ENCODE data around the gene LRRC70. TPM values are rescaled to one million over a fixed set of nuclear protein-coding genes. Genes with fewer than 3 reads are reported as not detected.
A peak's percentile ranks its signal among the peaks of the same experiment; 100 is the strongest.

Gene LRRC70
- total and polyA plus RNA-seq, 4 donors: 1.1 to 8.4 (median 4.6) TPM

DNA sequence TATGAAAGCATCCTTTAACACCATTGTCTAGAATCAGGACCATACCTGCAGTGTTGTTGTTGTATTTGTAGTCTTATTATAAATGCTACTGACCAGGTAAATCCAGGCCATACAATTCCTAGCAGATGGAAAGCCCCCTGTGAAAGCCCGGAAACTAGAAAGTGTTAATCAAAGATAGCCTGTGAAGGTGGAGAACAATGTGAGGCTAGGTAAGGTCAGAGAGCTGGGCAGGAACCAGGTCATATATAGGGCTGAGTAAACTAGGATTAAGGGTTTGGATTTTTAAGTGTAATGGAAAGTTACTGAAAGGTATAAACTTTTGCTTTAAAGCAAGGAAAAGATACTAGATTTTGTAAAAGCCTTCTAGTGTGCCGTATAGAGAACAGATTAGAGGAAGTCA is 6.7 kb downstream of the LRRC70 start:
- no peaks in the 10 kb centered on the region for H3K4me1 ChIP-seq (ENCODE audit: control insufficient read depth, insufficient read depth, low read length)
- H3K27me3 ChIP-seq (ENCODE audit: control insufficient read depth, insufficient read depth, low read length): no peaks in the 10 kb centered on the region
- H3K36me3 ChIP-seq (ENCODE audit: control insufficient read depth, insufficient read depth, low read length): no peaks in the 10 kb centered on the region
- H3K9me3 ChIP-seq (ENCODE audit: control insufficient read depth, insufficient read depth, low read length): no peaks in the 10 kb centered on the region
- 94% methylated on average over 2 of the region's 2 CpGs for WGBS (ENCODE audit: insufficient coverage)
- DNase-seq (ENCODE audit: low read depth in 4 of 6, low spot score in 6 of 6): no peak
- no peak overlapping the region for H3K4me3 ChIP-seq (ENCODE audit: low read depth, low read length)
- no peak overlapping the region for H3K27ac ChIP-seq (ENCODE audit: low read depth, low read length)

DNA sequence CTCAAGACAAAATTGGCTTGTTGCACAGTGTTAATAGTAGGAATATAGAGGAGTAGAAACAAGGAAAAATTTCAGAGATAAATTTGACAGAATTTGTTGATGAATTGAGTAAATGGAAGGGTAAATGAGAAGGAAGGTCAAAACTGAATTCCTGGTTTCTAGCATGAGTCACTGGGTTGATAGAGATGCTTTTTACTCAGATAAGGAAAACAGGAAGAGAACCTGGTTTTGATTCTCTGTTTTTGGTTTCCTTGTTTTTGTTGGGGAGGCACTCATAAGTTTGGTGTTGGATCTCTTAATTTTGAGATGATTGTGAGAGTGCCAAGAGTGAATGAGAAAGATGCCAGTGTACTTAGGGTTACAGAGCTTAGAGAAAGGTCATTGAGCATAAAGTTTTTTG is 7.1 kb downstream of the LRRC70 start:
- no peaks in the 10 kb centered on the region for H3K9me3 ChIP-seq (ENCODE audit: control insufficient read depth, insufficient read depth, low read length)
- H3K27me3 ChIP-seq (ENCODE audit: control insufficient read depth, insufficient read depth, low read length): no peaks in the 10 kb centered on the region
- no peaks in the 10 kb centered on the region for H3K36me3 ChIP-seq (ENCODE audit: control insufficient read depth, insufficient read depth, low read length)
- H3K4me1 ChIP-seq (ENCODE audit: control insufficient read depth, insufficient read depth, low read length): no peaks in the 10 kb centered on the region
- H3K4me3 ChIP-seq (ENCODE audit: low read depth, low read length): no peak overlapping the region
- H3K27ac ChIP-seq (ENCODE audit: low read depth, low read length): no peak overlapping the region
- DNase-seq (ENCODE audit: low read depth in 4 of 6, low spot score in 6 of 6): no peak

DNA sequence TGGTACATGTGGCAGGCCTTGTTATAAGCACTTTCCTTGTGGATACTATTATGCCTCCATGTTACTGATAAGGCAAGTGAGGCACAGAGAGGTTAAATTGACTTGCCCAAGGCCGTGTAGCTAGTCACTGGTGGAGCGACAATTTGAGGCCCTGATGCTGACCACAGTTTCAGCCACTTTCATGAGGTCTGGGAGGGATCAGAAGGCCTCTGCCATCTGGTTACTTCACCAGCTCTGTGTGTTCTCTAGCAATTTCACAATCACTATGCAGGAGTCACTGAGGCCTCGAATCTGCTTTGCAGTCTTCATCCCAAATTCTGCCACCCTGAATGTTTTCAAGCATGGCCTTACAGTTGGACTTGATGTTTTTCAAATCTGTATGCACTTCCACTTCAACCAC is 9.1 kb downstream of the LRRC70 start:
- Histone ChIP-seq H3K27ac (ENCODE audit: low read depth, low read length) (no peak overlapping the region), H3K36me3 (ENCODE audit: control insufficient read depth, insufficient read depth, low read length) (no peaks in the 10 kb centered on the region), H3K9me3 (ENCODE audit: control insufficient read depth, insufficient read depth, low read length) (no peaks in the 10 kb centered on the region), H3K4me3 (ENCODE audit: low read depth, low read length) (no peak overlapping the region), H3K27me3 (ENCODE audit: control insufficient read depth, insufficient read depth, low read length) (no peaks in the 10 kb centered on the region), H3K4me1 (ENCODE audit: control insufficient read depth, insufficient read depth, low read length) (no peaks in the 10 kb centered on the region)
- 87% methylated on average over 3 of the region's 3 CpGs for WGBS (ENCODE audit: insufficient coverage)
- no peak for DNase-seq (ENCODE audit: low read depth in 4 of 6, low spot score in 6 of 6)

DNA sequence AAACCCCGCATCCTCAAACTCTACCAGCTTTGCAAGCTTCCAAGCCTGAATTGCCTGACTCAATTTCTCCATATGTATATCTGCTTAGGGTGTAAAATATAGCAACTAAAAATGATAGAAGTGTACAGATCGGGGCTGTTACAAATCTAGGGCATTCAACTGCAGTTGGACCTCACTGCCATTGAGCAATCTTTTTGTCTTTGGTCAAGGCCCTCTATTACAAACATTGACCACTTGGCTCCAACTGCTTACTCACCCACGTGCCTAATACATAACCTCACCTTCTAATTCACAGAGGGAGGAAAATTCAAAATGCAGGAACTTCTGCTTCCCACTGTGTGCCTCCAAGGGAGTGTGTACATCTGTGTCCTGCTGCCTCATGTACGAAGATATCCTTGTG is 10.0 kb downstream of the LRRC70 start:
- Histone ChIP-seq H3K4me3 (ENCODE audit: low read depth, low read length) (no peak overlapping the region), H3K36me3 (ENCODE audit: control insufficient read depth, insufficient read depth, low read length) (no peaks in the 10 kb centered on the region), H3K4me1 (ENCODE audit: control insufficient read depth, insufficient read depth, low read length) (no peaks in the 10 kb centered on the region), H3K27ac (ENCODE audit: low read depth, low read length) (no peak overlapping the region), H3K27me3 (ENCODE audit: control insufficient read depth, insufficient read depth, low read length) (no peaks in the 10 kb centered on the region), H3K9me3 (ENCODE audit: control insufficient read depth, insufficient read depth, low read length) (no peaks in the 10 kb centered on the region)
- DNase-seq (ENCODE audit: low read depth in 4 of 6, low spot score in 6 of 6): no peak
- 94% methylated on average over 3 of the region's 4 CpGs for WGBS (ENCODE audit: insufficient coverage)

DNA sequence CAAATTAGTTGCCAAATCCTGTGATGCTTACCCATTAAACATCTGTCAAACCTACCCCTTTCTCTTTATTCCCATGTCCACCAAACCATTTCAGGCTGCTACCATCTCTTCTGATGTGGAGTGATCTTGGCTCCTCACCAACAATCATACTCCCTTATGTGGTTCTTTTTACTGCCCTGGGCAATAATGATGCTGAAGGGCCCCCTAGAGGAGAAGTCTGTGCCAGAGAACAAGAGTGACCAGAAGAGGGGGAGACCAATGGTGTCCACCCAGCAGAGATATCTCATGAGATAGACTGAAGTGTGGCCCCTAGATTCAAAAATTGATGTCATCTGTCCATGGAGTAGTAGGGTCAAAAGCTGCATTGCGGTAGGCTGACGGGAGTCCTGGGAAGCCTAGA is 10.9 kb downstream of the LRRC70 start:
- Histone ChIP-seq H3K27me3 (ENCODE audit: control insufficient read depth, insufficient read depth, low read length) (no peaks in the 10 kb centered on the region), H3K27ac (ENCODE audit: low read depth, low read length) (no peak overlapping the region), H3K4me1 (ENCODE audit: control insufficient read depth, insufficient read depth, low read length) (no peaks in the 10 kb centered on the region), H3K9me3 (ENCODE audit: control insufficient read depth, insufficient read depth, low read length) (no peaks in the 10 kb centered on the region), H3K4me3 (ENCODE audit: low read depth, low read length) (no peak overlapping the region), H3K36me3 (ENCODE audit: control insufficient read depth, insufficient read depth, low read length) (no peaks in the 10 kb centered on the region)
- WGBS (ENCODE audit: insufficient coverage): 100% methylated on average over 2 of the region's 2 CpGs
- DNase-seq (ENCODE audit: low read depth in 4 of 6, low spot score in 6 of 6): no peak

DNA sequence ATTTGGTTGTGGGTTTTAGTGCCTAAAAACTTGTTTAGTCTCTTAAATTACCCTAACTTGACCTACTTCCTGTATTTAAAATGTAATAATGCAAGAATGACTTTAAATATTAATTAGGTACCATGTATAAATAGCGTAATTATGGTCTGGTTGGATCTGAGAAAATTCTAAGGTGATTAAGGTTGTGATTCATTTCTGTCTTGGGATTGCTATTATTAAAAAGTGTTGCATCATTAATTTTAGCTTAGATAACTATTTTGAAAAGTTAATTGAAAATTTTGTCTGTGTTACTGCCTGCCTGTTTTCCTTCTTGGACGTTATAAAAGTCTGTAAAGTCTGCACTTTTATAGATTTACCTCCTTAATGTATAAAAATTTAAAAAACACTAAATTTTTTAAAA is 11.8 kb downstream of the LRRC70 start:
- WGBS (ENCODE audit: insufficient coverage): no CpG with 5 or more reads among the region's 2 CpGs
- H3K27ac ChIP-seq (ENCODE audit: low read depth, low read length): no peak overlapping the region

DNA sequence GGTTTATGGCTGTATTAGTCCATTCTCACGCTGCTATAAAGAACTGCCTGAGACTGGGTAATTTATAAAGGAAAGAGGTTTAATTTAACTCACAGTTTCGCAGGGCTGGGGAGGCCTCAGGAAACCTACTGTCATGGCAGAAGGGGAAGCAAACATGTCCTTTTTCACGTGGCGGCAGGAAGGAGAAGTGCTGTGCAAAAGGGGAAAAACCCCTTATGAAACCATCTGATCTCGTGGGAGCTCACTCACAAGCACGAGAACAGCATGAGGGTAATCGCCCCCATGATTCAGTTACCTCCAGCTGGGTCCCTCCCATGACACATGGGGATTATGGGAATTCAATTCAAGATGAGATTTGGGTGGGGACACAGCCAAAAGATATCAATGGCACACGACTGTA is 13.9 kb downstream of the LRRC70 start:
- Histone ChIP-seq H3K4me3 (ENCODE audit: low read depth, low read length) (no peak overlapping the region), H3K27ac (ENCODE audit: low read depth, low read length) (no peak overlapping the region), H3K27me3 (ENCODE audit: control insufficient read depth, insufficient read depth, low read length) (no peaks in the 10 kb centered on the region), H3K36me3 (ENCODE audit: control insufficient read depth, insufficient read depth, low read length) (no peaks in the 10 kb centered on the region), H3K4me1 (ENCODE audit: control insufficient read depth, insufficient read depth, low read length) (no peaks in the 10 kb centered on the region), H3K9me3 (ENCODE audit: control insufficient read depth, insufficient read depth, low read length) (no peaks in the 10 kb centered on the region)
- WGBS (ENCODE audit: insufficient coverage): no CpG with 5 or more reads among the region's 8 CpGs
- DNase-seq (ENCODE audit: low read depth in 4 of 6, low spot score in 6 of 6): no peak

More for the DNA sequence above, 11.8 kb downstream of the LRRC70 start:
- Histone ChIP-seq H3K4me1 (ENCODE audit: control insufficient read depth, insufficient read depth, low read length) (no peaks in the 10 kb centered on the region), H3K4me3 (ENCODE audit: low read depth, low read length) (no peak overlapping the region), H3K36me3 (ENCODE audit: control insufficient read depth, insufficient read depth, low read length) (no peaks in the 10 kb centered on the region), H3K9me3 (ENCODE audit: control insufficient read depth, insufficient read depth, low read length) (no peaks in the 10 kb centered on the region), H3K27me3 (ENCODE audit: control insufficient read depth, insufficient read depth, low read length) (no peaks in the 10 kb centered on the region)
- peak in 1 of 6 donors; percentile 60 for DNase-seq (ENCODE audit: low read depth in 4 of 6, low spot score in 6 of 6)

DNA sequence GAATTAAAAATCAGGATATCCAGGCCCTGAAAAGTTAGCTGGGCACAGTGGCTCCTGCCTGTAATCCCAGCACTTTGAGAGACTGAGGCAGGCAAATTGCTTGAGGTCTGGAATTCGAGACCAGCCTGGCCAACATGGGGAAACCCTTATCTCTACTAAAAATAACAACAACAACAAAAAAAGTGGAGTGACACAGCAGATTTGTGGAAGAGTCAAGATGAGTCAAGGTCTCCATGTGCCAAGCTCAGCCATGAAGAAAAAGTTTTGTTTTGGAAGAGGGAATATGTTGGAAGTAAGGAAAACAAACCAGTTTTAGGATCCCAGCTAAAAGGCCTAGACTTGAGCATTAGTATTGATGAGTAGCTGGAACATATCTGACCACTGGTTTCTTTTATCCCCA is 14.7 kb downstream of the LRRC70 start:
- WGBS (ENCODE audit: insufficient coverage): no CpG with 5 or more reads among the region's 1 CpG
- Histone ChIP-seq H3K4me3 (ENCODE audit: low read depth, low read length) (no peak overlapping the region), H3K4me1 (ENCODE audit: control insufficient read depth, insufficient read depth, low read length) (no peaks in the 10 kb centered on the region), H3K27ac (ENCODE audit: low read depth, low read length) (no peak overlapping the region), H3K27me3 (ENCODE audit: control insufficient read depth, insufficient read depth, low read length) (no peaks in the 10 kb centered on the region), H3K9me3 (ENCODE audit: control insufficient read depth, insufficient read depth, low read length) (no peaks in the 10 kb centered on the region), H3K36me3 (ENCODE audit: control insufficient read depth, insufficient read depth, low read length) (no peaks in the 10 kb centered on the region)
- DNase-seq (ENCODE audit: low read depth in 4 of 6, low spot score in 6 of 6): no peak

DNA sequence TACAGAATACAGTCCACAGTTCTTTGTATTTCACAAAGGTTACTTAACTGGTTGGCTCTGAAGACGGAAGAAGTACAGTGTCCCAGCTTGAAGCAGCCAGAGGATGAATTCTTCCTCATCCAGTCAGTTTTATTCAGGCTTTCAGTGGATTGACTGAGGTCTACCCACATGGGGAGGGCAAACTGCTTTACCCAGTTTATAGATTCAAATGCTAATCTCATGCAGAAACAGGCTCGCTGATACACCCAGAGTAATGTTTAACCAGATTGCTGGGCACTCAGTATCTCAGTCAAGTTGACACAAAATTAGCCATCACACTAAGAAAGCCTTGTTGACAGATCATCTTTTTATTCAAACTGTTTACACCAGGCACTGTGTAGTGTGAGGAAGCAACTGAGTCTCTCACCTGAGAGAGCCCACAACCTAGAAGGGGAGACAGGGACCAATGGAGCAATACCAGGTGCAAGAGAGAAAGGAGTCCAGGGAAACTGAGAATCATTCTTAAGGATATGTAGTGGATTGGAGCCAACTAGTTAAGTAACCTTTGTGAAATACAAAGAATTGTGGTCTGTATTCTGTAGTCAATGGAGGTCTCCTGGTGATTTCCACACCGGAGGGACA is 15.9 kb downstream of the LRRC70 start:
- Histone ChIP-seq H3K27me3 (ENCODE audit: control insufficient read depth, insufficient read depth, low read length) (no peaks in the 10 kb centered on the region), H3K36me3 (ENCODE audit: control insufficient read depth, insufficient read depth, low read length) (no peaks in the 10 kb centered on the region), H3K4me3 (ENCODE audit: low read depth, low read length) (no peak overlapping the region), H3K27ac (ENCODE audit: low read depth, low read length) (no peak overlapping the region), H3K4me1 (ENCODE audit: control insufficient read depth, insufficient read depth, low read length) (no peaks in the 10 kb centered on the region), H3K9me3 (ENCODE audit: control insufficient read depth, insufficient read depth, low read length) (no peaks in the 10 kb centered on the region)
- DNase-seq (ENCODE audit: low read depth in 4 of 6, low spot score in 6 of 6): no peak
- WGBS (ENCODE audit: insufficient coverage): 57% methylated on average over 1 of the region's 3 CpGs

DNA sequence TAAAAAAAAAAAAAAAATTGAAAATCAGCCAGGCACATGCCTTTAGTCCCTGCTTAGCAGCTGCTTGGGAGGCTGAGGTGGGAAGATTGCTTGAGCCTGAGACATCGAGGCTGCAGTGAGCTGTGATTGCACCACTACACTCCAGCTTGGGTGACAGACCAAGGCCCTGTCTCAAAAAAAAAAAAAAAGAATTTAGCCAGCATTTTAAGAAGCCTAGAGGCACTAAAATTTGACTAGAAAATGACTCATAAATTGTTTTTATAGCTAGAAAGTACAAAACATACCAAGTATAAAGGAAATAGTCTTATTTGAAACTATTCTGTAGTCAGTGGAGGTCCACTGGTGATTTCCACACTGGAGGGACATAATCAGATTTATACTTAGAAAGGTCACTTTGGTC is 17.5 kb downstream of the LRRC70 start:
- H3K27me3 ChIP-seq (ENCODE audit: control insufficient read depth, insufficient read depth, low read length): no peaks in the 10 kb centered on the region
- no peaks in the 10 kb centered on the region for H3K4me1 ChIP-seq (ENCODE audit: control insufficient read depth, insufficient read depth, low read length)
- no CpG with 5 or more reads among the region's 1 CpG for WGBS (ENCODE audit: insufficient coverage)
- DNase-seq (ENCODE audit: low read depth in 4 of 6, low spot score in 6 of 6): no peak
- no peaks in the 10 kb centered on the region for H3K36me3 ChIP-seq (ENCODE audit: control insufficient read depth, insufficient read depth, low read length)
- no peak overlapping the region for H3K27ac ChIP-seq (ENCODE audit: low read depth, low read length)
- no peak overlapping the region for H3K4me3 ChIP-seq (ENCODE audit: low read depth, low read length)
- no peaks in the 10 kb centered on the region for H3K9me3 ChIP-seq (ENCODE audit: control insufficient read depth, insufficient read depth, low read length)
